Hepatocyte (in vitro differentiated cells): ENCODE results near the gene SDF2L1. TPM values are rescaled to one million over a fixed set of nuclear protein-coding genes. Genes with fewer than 3 reads are reported as not detected.

Source experiments
- DNase-seq: peaks from one replicate; pipeline ENCODE4 v3.0.0-alpha.2; 2016; ENCODE audit warnings: low spot score
- H2AFZ ChIP-seq: fragments of 200-600 bp; sonication (generic); 2 replicates; pipeline ENCODE4 v1.6.0; 2016; ENCODE audit warnings: antibody characterized with exemption, mild to moderate bottlenecking
- H3K27ac ChIP-seq: fragments of 200-600 bp; sonication (generic); 2 replicates; pipeline ENCODE4 v1.5.1; 2016; ENCODE audit warnings: mild to moderate bottlenecking
- H3K27me3 ChIP-seq: fragments of 200-600 bp; sonication (generic); 2 replicates; pipeline ENCODE4 v1.6.1; 2016
- H3K36me3 ChIP-seq: fragments of 200-600 bp; sonication (generic); replicated peaks from 2 replicates; pipeline ENCODE4 v1.5.1; 2016; ENCODE audit warnings: low read depth; ENCODE audit not compliant: insufficient read depth
- H3K4me1 ChIP-seq: fragments of 200-600 bp; sonication (generic); 2 replicates; pipeline ENCODE4 v1.5.1; 2016; ENCODE audit warnings: mild to moderate bottlenecking, moderate library complexity; ENCODE audit not compliant: insufficient read depth
- H3K4me2 ChIP-seq: fragments of 200-600 bp; sonication (generic); 2 replicates; pipeline ENCODE4 v1.6.0; 2016
- H3K4me3 ChIP-seq: fragments of 200-600 bp; sonication (generic); 2 replicates; pipeline ENCODE4 v1.5.1; 2016; ENCODE audit warnings: mild to moderate bottlenecking
- H3K79me2 ChIP-seq: fragments of 200-600 bp; sonication (generic); 2 replicates; pipeline ENCODE4 v1.6.0; 2017; ENCODE audit warnings: mild to moderate bottlenecking
- H3K9me2 ChIP-seq: fragments of 200-600 bp; sonication (generic); replicated peaks from 2 replicates; pipeline ENCODE4 v1.6.0; 2017; ENCODE audit warnings: mild to moderate bottlenecking; ENCODE audit not compliant: insufficient read depth
- H3K9me3 ChIP-seq: fragments of 200-600 bp; sonication (generic); 2 replicates; pipeline ENCODE4 v1.5.1; 2016; ENCODE audit warnings: low read depth, mild to moderate bottlenecking
- H4K20me1 ChIP-seq: fragments of 200-600 bp; sonication (generic); 2 replicates; pipeline ENCODE4 v1.6.0; 2016; ENCODE audit warnings: mild to moderate bottlenecking; ENCODE audit not compliant: insufficient read depth, poor library complexity, severe bottlenecking
- EZH2 ChIP-seq: fragments of 200-600 bp; sonication (generic); IDR thresholded peaks from 2 replicates; pipeline ENCODE4 v1.6.1; 2016; ENCODE audit warnings: antibody characterized with exemption, mild to moderate bottlenecking, borderline replicate concordance
- EZH2phosphoT487 ChIP-seq: fragments of 200-600 bp; sonication (generic); IDR thresholded peaks from one replicate; pipeline ENCODE4 v1.6.1; 2018; ENCODE audit warnings: antibody characterized with exemption, mild to moderate bottlenecking, low read depth, moderate library complexity; ENCODE audit not compliant: unreplicated experiment, severe bottlenecking
- WGBS: methylation state at CpG from one replicate; pipeline ENCODE4 v1.1.6; 2016; ENCODE audit warnings: low lambda C conversion rate; ENCODE audit errors: missing lambda C conversion rate; 5-methylcytosine and 5-hydroxymethylcytosine counted together
- polyA plus RNA-seq: library from polyadenylated mRNA; unstranded; fragments of >200 nt; fragmentation: Nextera tagmentation; extraction: Ambion mirVana; gene quantifications from 2 replicates; pipeline ENCODE4 v1.2.1, GENCODE V29; 2016
- total RNA-seq: library from RNA; depleted of rRNA; stranded (reverse); fragments of >200 nt; gene quantifications from 2 replicates; pipeline ENCODE4 v1.2.3, GENCODE V29; 2014
- TF ChIP-seq, protein P1 (sequence below): fragments of 200-600 bp; sonication (generic); IDR thresholded peaks from 2 replicates; pipeline ENCODE4 v1.5.1; 2016; ENCODE audit warnings: antibody characterized with exemption, mild to moderate bottlenecking; ENCODE audit not compliant: poor library complexity

Gene SDF2L1
- total and polyA plus RNA-seq, 2 experiments from 2014 or later, result 38.2 to 139 TPM

DNA sequence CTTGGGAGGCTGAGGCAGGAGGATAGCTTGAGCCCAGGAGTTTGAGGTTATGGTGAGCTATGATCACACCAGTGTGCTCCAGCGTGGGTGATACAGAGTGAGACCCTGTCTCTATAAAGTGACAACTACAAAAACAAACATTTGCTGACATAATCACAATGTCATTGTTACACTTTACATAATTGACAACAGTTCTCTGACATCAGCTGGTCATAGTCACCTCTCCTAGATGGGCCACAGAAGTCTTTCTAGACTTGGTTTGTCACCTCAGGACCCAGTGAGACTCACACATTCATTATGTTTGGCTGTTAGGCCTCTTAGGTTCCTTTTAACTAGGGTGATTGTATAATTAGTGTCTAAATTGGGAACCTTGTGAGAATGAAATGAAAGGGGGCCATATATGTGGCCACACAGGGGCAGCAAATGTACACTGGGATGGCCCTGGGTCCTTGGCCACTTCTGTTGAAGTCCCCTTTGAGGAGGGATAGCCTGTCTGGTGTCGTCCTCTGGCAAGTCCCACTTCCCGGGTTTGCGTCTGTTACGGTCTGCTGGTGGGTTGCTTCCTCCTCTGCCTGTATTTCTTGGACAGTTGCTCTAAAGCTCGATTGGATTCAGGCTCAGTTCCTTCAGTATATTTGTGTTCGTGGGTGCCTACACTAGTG lies 17.9 kb downstream of the SDF2L1 start:
- no peak for TF ChIP-seq EZH2
- TF ChIP-seq, protein P1, sequence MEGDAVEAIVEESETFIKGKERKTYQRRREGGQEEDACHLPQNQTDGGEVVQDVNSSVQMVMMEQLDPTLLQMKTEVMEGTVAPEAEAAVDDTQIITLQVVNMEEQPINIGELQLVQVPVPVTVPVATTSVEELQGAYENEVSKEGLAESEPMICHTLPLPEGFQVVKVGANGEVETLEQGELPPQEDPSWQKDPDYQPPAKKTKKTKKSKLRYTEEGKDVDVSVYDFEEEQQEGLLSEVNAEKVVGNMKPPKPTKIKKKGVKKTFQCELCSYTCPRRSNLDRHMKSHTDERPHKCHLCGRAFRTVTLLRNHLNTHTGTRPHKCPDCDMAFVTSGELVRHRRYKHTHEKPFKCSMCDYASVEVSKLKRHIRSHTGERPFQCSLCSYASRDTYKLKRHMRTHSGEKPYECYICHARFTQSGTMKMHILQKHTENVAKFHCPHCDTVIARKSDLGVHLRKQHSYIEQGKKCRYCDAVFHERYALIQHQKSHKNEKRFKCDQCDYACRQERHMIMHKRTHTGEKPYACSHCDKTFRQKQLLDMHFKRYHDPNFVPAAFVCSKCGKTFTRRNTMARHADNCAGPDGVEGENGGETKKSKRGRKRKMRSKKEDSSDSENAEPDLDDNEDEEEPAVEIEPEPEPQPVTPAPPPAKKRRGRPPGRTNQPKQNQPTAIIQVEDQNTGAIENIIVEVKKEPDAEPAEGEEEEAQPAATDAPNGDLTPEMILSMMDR, result no peak
- Histone ChIP-seq H3K79me2 (no peaks in the 10 kb centered on the region), H3K4me3 (no peak overlapping the region), H3K4me2 (no peak overlapping the region), H3K27me3 (no peaks in the 10 kb centered on the region), H2AFZ (no peak overlapping the region), H3K36me3 (no peaks in the 10 kb centered on the region), H4K20me1 (no peaks in the 10 kb centered on the region), H3K4me1 (peaks cover 4% of the 10 kb centered on the region), H3K27ac (no peak overlapping the region), H3K9me2 (no peaks in the 10 kb centered on the region), H3K9me3 (no peaks in the 10 kb centered on the region)
- WGBS, result 87% methylated on average over 7 of the region's 7 CpGs
- no peak for DNase-seq

DNA sequence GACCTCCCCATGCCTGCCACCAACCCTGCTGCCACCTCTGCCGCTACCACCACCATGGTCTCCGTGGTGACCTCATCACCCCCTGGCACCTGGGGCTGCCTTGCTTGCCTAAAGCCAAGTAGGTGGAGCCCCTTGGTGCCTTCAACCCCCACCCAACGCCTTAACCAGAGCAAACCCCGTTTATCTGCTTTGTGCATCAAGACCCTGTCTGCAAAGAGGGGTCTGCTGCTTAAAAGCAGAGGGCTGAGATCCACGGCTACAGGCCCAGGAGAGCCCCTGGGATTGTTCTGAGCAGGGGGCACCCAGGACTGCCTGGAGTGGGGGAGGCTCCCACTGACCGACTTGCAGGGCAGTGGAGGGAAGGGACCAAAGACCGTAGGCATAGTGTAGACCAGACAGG lies 18.8 kb downstream of the SDF2L1 start:
- no peaks in the 10 kb centered on the region for H3K9me3 ChIP-seq
- WGBS, result 90% methylated on average over 7 of the region's 7 CpGs

DNA sequence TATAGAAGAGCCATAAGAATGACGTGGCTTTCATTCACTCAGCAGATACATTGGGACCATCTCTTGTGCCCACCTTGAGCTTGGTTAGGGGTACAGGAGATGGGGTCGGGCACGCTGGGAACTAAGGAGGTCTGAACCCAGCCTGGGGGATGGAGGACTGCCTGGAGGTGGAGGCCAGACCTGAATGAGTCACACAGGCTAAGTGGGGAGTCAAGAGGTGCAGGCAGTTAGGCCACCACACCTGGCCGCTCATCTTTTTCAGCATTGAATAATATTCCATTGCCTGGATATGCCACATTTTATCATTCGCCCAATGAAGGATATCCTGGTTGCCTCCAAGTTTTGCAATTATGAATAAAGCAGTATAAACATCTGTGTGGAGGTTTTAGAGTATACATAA lies 19.9 kb downstream of the SDF2L1 start:
- Histone ChIP-seq H3K27ac (no peak overlapping the region), H3K9me3 (no peaks in the 10 kb centered on the region), H3K9me2 (no peaks in the 10 kb centered on the region), H3K36me3 (no peaks in the 10 kb centered on the region), H2AFZ (no peak overlapping the region), H4K20me1 (no peaks in the 10 kb centered on the region), H3K27me3 (no peaks in the 10 kb centered on the region), H3K4me2 (no peak overlapping the region), H3K79me2 (peaks cover 7% of the 10 kb centered on the region), H3K4me3 (no peak overlapping the region), H3K4me1 (peaks cover 8% of the 10 kb centered on the region)
- TF ChIP-seq EZH2 (no peak), EZH2phosphoT487 (no peak)
- TF ChIP-seq, protein P1, result no peak
- DNase-seq, result no peak
- 95% methylated on average over 5 of the region's 5 CpGs for WGBS

More for the DNA sequence above, 18.8 kb downstream of the SDF2L1 start:
- Histone ChIP-seq H3K79me2 (no peaks in the 10 kb centered on the region), H3K27me3 (no peaks in the 10 kb centered on the region), H3K4me2 (no peak overlapping the region), H3K4me1 (peaks cover 4% of the 10 kb centered on the region), H3K27ac (no peak overlapping the region), H4K20me1 (no peaks in the 10 kb centered on the region), H3K36me3 (no peaks in the 10 kb centered on the region), H3K9me2 (no peaks in the 10 kb centered on the region), H3K4me3 (no peak overlapping the region), H2AFZ (no peak overlapping the region)
- no peak for DNase-seq
- TF ChIP-seq, protein P1, result no peak
- no peak for TF ChIP-seq EZH2phosphoT487
- no peak for TF ChIP-seq EZH2

DNA sequence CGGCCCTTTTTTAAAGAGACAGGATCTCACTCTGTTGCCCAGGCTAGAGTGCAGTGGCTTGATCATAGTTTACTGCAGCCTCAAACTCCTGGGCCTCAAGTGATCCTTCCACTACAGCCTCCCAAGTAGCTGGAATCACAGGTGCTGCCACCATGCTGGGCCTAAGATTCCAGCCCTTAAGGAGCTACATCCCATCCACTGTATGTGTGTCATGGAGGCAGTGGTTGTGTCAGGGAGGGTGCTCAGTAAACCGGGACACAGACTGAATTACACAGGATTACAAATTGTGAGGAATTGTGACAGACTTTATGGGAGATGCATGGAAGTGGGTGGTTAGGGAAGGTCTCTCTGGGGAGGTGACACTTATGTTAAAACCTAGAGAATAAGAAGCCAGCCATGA lies 21.6 kb downstream of the SDF2L1 start:
- DNase-seq, result no peak
- Histone ChIP-seq H3K9me3 (no peaks in the 10 kb centered on the region), H2AFZ (no peak overlapping the region), H3K4me1 (peaks cover 4% of the 10 kb centered on the region), H3K36me3 (no peaks in the 10 kb centered on the region), H3K27ac (no peak overlapping the region), H3K27me3 (no peaks in the 10 kb centered on the region), H3K79me2 (peaks cover 19% of the 10 kb centered on the region), H3K9me2 (no peaks in the 10 kb centered on the region), H4K20me1 (no peaks in the 10 kb centered on the region), H3K4me3 (no peak overlapping the region), H3K4me2 (no peak overlapping the region)
- TF ChIP-seq, protein P1, result no peak
- no peak for TF ChIP-seq EZH2phosphoT487
- no peak for TF ChIP-seq EZH2
- WGBS, result 93% methylated on average over 2 of the region's 2 CpGs
